ENCODE measurements around the gene CPNE8. TPM values are rescaled to one million over a fixed set of nuclear protein-coding genes. Genes with fewer than 3 reads are reported as not detected.

Gene CPNE8
- total RNA-seq, 1 experiment from 2014 or later, result 7.2 TPM

DNA sequence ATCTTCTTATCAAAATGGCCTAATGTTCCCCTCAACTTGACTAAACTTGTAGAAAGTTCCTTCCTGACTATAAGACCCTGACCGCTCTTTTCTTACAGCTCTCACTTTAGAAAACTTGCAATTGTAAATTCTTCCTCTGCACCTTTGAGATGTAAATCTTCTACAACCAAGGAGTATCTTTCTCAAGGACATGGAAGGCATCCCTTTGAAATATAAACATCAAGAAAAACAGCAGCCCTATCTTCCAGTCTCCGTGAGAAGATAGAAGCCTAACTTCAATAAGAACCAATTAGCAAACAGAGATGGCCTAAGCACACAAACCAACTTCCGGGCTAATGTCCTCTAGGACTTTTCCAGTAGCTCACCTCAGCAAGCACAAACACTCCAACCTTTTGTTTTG lies 210.3 kb downstream of the CPNE8 start:
- Histone ChIP-seq H3K27me3 (ENCODE audit: low read length) (no peaks in the 10 kb centered on the region), H3K27ac (ENCODE audit: low read length) (no peak overlapping the region), H2AFZ (ENCODE audit: low read length) (no peak overlapping the region), H3K4me3 (ENCODE audit: low read length) (no peak overlapping the region), H3K9ac (ENCODE audit: low read length) (no peak overlapping the region), H3K9me3 (ENCODE audit: low read length) (no peaks in the 10 kb centered on the region), H3K9me2 (replicated peaks; ENCODE audit: low read length) (no peaks in the 10 kb centered on the region), H3K4me2 (ENCODE audit: low read length) (no peak overlapping the region), H3K4me1 (ENCODE audit: insufficient read depth, low read length) (peaks cover 9% of the 10 kb centered on the region; the same call in 1 of the 2 replicates), H3K36me3 (ENCODE audit: low read depth, low read length) (no peaks in the 10 kb centered on the region), H3K79me2 (ENCODE audit: low read length) (no peaks in the 10 kb centered on the region), H4K20me1 (ENCODE audit: low read length) (no peaks in the 10 kb centered on the region), H3F3A (ENCODE audit: low read length, unreplicated experiment) (no peaks in the 10 kb centered on the region)
- ATAC-seq (no peak), DNase-seq (no peak)
- CTCF ChIA-PET, result no interaction called here
- BruUV-seq (replicated peaks), result no TSS peak
- POLR2A ChIA-PET (ENCODE audit: unreplicated experiment), result no interaction called here
- TF ChIP-seq, protein P1, sequence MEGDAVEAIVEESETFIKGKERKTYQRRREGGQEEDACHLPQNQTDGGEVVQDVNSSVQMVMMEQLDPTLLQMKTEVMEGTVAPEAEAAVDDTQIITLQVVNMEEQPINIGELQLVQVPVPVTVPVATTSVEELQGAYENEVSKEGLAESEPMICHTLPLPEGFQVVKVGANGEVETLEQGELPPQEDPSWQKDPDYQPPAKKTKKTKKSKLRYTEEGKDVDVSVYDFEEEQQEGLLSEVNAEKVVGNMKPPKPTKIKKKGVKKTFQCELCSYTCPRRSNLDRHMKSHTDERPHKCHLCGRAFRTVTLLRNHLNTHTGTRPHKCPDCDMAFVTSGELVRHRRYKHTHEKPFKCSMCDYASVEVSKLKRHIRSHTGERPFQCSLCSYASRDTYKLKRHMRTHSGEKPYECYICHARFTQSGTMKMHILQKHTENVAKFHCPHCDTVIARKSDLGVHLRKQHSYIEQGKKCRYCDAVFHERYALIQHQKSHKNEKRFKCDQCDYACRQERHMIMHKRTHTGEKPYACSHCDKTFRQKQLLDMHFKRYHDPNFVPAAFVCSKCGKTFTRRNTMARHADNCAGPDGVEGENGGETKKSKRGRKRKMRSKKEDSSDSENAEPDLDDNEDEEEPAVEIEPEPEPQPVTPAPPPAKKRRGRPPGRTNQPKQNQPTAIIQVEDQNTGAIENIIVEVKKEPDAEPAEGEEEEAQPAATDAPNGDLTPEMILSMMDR (conservative IDR thresholded peaks at IDR 0.05; ENCODE audit: low read depth, low read length), result no peak
- TF ChIP-seq EZH2 (IDR thresholded peaks at IDR 0.05; ENCODE audit: low read length, unreplicated experiment) (no peak), EZH2phosphoT487 (IDR thresholded peaks at IDR 0.05; ENCODE audit: borderline replicate concordance, low read length) (no peak)
- intact Hi-C loops (cut with micrococcal nuclease), result no loop called here

DNA sequence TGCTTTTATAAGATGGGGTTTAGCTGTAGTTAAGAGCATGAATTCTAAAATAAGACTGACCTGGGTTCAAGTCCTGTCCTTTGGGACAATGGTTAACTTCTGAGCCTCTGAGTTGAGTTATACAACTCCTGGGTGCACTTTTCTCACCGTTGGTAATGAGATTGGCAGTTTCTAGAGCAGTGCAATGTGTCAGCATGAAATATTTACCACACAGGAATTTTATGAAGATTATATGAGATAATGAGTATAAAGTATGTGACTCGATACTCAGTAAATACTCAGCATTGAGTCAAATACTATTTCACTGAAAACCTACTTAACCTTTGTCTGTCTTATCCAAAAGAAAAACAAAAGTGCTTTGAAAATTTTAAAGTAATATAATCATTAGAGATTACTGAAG lies 214.2 kb downstream of the CPNE8 start:
- peak; percentile 40 for DNase-seq
- Histone ChIP-seq H3K36me3 (ENCODE audit: low read depth, low read length) (no peaks in the 10 kb centered on the region), H2AFZ (ENCODE audit: low read length) (no peak overlapping the region), H3K9ac (ENCODE audit: low read length) (no peak overlapping the region), H3K4me2 (ENCODE audit: low read length) (no peak overlapping the region), H3K27ac (ENCODE audit: low read length) (no peak overlapping the region), H3K9me3 (ENCODE audit: low read length) (no peaks in the 10 kb centered on the region), H3K9me2 (replicated peaks; ENCODE audit: low read length) (no peaks in the 10 kb centered on the region), H3F3A (ENCODE audit: low read length, unreplicated experiment) (no peaks in the 10 kb centered on the region), H3K4me1 (ENCODE audit: insufficient read depth, low read length) (peaks cover 16% of the 10 kb centered on the region; the same call in 1 of the 2 replicates), H4K20me1 (ENCODE audit: low read length) (no peaks in the 10 kb centered on the region), H3K4me3 (ENCODE audit: low read length) (no peak overlapping the region), H3K79me2 (ENCODE audit: low read length) (no peaks in the 10 kb centered on the region), H3K27me3 (ENCODE audit: low read length) (no peaks in the 10 kb centered on the region)
- peak; percentile 81 for ATAC-seq
- intact Hi-C loops (cut with micrococcal nuclease), result no loop called here
- POLR2A ChIA-PET (ENCODE audit: unreplicated experiment), result no interaction called here
- CTCF ChIA-PET, result interaction anchor here (0.7 kb wide), 1 partner anchor 306 kb away, joined by 3 read pairs; no protein-coding TSS in a partner anchor
- BruUV-seq (replicated peaks), result no TSS peak
- TF ChIP-seq, protein P1 (conservative IDR thresholded peaks at IDR 0.05; ENCODE audit: low read depth, low read length), result no peak
- TF ChIP-seq EZH2phosphoT487 (IDR thresholded peaks at IDR 0.05; ENCODE audit: borderline replicate concordance, low read length) (no peak), EZH2 (IDR thresholded peaks at IDR 0.05; ENCODE audit: low read length, unreplicated experiment) (no peak)

DNA sequence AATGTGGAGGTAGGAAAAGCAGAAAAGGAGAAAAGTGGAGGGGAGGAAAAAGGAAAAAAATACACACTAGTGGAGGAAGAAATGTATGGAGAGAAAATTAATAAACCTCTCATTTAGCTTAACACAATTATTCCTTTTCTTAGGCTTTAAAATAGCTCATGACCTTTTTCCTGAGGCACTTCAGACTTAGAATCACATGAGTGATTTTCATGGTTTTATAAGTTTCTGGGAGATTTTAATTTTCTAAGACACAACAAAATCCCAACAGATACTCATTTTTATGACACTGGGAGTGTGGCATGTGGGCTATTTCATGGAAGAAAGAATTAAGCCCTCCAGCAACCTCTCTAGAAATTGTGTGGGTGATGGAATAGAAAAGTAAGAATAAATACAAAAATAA lies 214.7 kb downstream of the CPNE8 start:
- Histone ChIP-seq H3K4me2 (ENCODE audit: low read length) (no peak overlapping the region), H3K9ac (ENCODE audit: low read length) (no peak overlapping the region), H2AFZ (ENCODE audit: low read length) (no peak overlapping the region), H4K20me1 (ENCODE audit: low read length) (no peaks in the 10 kb centered on the region), H3K27ac (ENCODE audit: low read length) (no peak overlapping the region), H3K4me3 (ENCODE audit: low read length) (no peak overlapping the region), H3K9me2 (replicated peaks; ENCODE audit: low read length) (no peaks in the 10 kb centered on the region), H3K4me1 (ENCODE audit: insufficient read depth, low read length) (peaks cover 16% of the 10 kb centered on the region; the same call in 1 of the 2 replicates), H3K79me2 (ENCODE audit: low read length) (no peaks in the 10 kb centered on the region), H3K27me3 (ENCODE audit: low read length) (no peaks in the 10 kb centered on the region), H3K9me3 (ENCODE audit: low read length) (no peaks in the 10 kb centered on the region), H3K36me3 (ENCODE audit: low read depth, low read length) (no peaks in the 10 kb centered on the region), H3F3A (ENCODE audit: low read length, unreplicated experiment) (no peaks in the 10 kb centered on the region)
- BruUV-seq (replicated peaks), result no TSS peak
- DNase-seq, result no peak
- ChIA-PET CTCF (no interaction called here), POLR2A (ENCODE audit: unreplicated experiment) (no interaction called here)
- TF ChIP-seq EZH2 (IDR thresholded peaks at IDR 0.05; ENCODE audit: low read length, unreplicated experiment) (no peak), EZH2phosphoT487 (IDR thresholded peaks at IDR 0.05; ENCODE audit: borderline replicate concordance, low read length) (no peak)
- TF ChIP-seq, protein P1 (conservative IDR thresholded peaks at IDR 0.05; ENCODE audit: low read depth, low read length), result no peak
- intact Hi-C loops (cut with micrococcal nuclease), result no loop called here
- no peak for ATAC-seq

Measured in PC-3 (cell line).